ENCODE data around the gene CCDC88B.

CCDC88B gene

GRCh38 chr11:64313491-64314145 lies 26.4 kb upstream of the CCDC88B start:
- H3K4me3 ChIP-seq (ENCODE audit: low read length) = no peak overlapping the region
- TF ChIP-seq ZNF274 (IDR thresholded peaks at IDR 0.05; ENCODE audit: low read depth, low read length) = no peak

- no peak for TF ChIP-seq ZNF274 (IDR thresholded peaks at IDR 0.05; ENCODE audit: low read depth, low read length)
- no peak overlapping the region for H3K4me3 ChIP-seq (ENCODE audit: low read length)
Observed at GRCh38 chr11:64314146-64314804, 25.7 kb upstream of the CCDC88B start.

GRCh38 chr11:64314805-64315561 lies 25.0 kb upstream of the CCDC88B start:
- no peak for TF ChIP-seq ZNF274 (IDR thresholded peaks at IDR 0.05; ENCODE audit: low read depth, low read length)

GRCh38 chr11:64315667-64316526 lies 24.1 kb upstream of the CCDC88B start:
- peak overlapping the region; percentile 79; the same call in 1 of the 2 replicates for H3K4me3 ChIP-seq (ENCODE audit: low read length)

More at GRCh38 chr11:64314805-64315561, 25.0 kb upstream of the CCDC88B start:
- H3K4me3 ChIP-seq (ENCODE audit: low read length) = no peak overlapping the region

- H3K4me3 ChIP-seq (ENCODE audit: low read length) = peak overlapping the region; percentile 79
- no peak for TF ChIP-seq ZNF274 (IDR thresholded peaks at IDR 0.05; ENCODE audit: low read depth, low read length)
Observed at GRCh38 chr11:64316672-64317324, 23.2 kb upstream of the CCDC88B start.

GRCh38 chr11:64317325-64317960 lies 22.6 kb upstream of the CCDC88B start, which contains the start of gene TRMT112:
TSS of gene TRMT112 (minus strand) at chr11:64317559. CDS start at chr11:64317526, 33 bp downstream.
- TF ChIP-seq ZNF274 (IDR thresholded peaks at IDR 0.05; ENCODE audit: low read depth, low read length) = no peak
- peak within 1 kb of the TSS; percentile 84 for H3K4me3 ChIP-seq (ENCODE audit: low read length)

- TF ChIP-seq ZNF274 (IDR thresholded peaks at IDR 0.05; ENCODE audit: low read depth, low read length) = no peak
- peak within 1 kb of the TSS; percentile 84 for H3K4me3 ChIP-seq (ENCODE audit: low read length)
Observed at GRCh38 chr11:64317961-64318765, 21.8 kb upstream of the CCDC88B start, which contains the start of gene PRDX5. TSS of gene PRDX5 (plus strand) at chr11:64318121. CDS start at chr11:64318216, 95 bp downstream.

GRCh38 chr11:64318766-64319761 lies 20.9 kb upstream of the CCDC88B start:
- no peak for TF ChIP-seq ZNF274 (IDR thresholded peaks at IDR 0.05; ENCODE audit: low read depth, low read length)
- H3K4me3 ChIP-seq (ENCODE audit: low read length) = peak overlapping the region; percentile 84

GRCh38 chr11:64320556-64320955 lies 19.4 kb upstream of the CCDC88B start:
- TF ChIP-seq ZNF274 (IDR thresholded peaks at IDR 0.05; ENCODE audit: low read depth, low read length) = no peak
- H3K4me3 ChIP-seq (ENCODE audit: low read length) = no peak overlapping the region

DNA sequence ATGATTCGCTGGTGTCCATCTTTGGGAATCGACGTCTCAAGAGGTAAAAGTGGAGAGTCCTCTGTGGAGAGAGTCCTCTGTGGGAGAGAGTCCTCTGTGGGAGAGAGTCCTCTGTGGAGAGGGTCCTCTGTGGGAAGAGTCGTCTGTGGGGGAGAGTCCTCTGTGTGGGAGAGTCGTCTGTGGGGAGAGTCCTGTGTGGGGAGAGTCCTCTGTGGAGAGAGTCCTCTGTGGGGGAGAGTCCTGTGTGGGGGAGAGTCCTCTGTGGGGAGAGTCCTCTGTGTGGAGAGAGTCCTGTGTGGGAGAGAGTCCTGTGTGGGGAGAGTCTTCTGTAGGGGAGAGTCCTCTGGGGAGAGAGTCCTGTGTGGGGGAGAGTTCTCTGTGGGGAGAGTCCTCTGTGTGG lies 19.0 kb upstream of the CCDC88B start:
- H3K4me3 ChIP-seq (ENCODE audit: low read length) = no peak overlapping the region
- no peak for TF ChIP-seq ZNF274 (IDR thresholded peaks at IDR 0.05; ENCODE audit: low read depth, low read length)

GRCh38 chr11:64321533-64321932 lies 18.5 kb upstream of the CCDC88B start:
- H3K4me3 ChIP-seq (ENCODE audit: low read length) = no peak overlapping the region
- no peak for TF ChIP-seq ZNF274 (IDR thresholded peaks at IDR 0.05; ENCODE audit: low read depth, low read length)
